ENCODE measurements around the gene BAZ2B. TPM values are rescaled to one million over a fixed set of nuclear protein-coding genes. Genes with fewer than 3 reads are reported as not detected.

The BAZ2B gene
- total and polyA plus RNA-seq, 2 of the 13 experiments (the other 11 are each of a cell fraction or from before 2014, with no cell fraction given): 14.0 to 15.1 TPM

- no peaks in the 10 kb centered on the region for H3K4me1 ChIP-seq (ENCODE audit: insufficient read depth, low read length)
- H3K27me3 ChIP-seq (ENCODE audit: control insufficient read depth in 1 of 2, insufficient read depth in 2 of 2, low read length in 2 of 2): no peaks in the 10 kb centered on the region
- no peak overlapping the region for H2AFZ ChIP-seq (ENCODE audit: low read length)
- 10% methylated on average over 2 of the region's 2 CpGs for WGBS (ENCODE audit: low lambda C conversion rate)
- no peak overlapping the region for H3K4me2 ChIP-seq (ENCODE audit: low read depth, low read length)
- H4K20me1 ChIP-seq (ENCODE audit: insufficient read depth, low read length): no peaks in the 10 kb centered on the region
- no peak overlapping the region for H3K9ac ChIP-seq (ENCODE audit: insufficient read depth, low read depth, low read length)
- no peak overlapping the region for H3K4me3 ChIP-seq (replicated peaks in 1 of 3; ENCODE audit: insufficient read depth in 1 of 3, low read depth in 2 of 3, low read length in 3 of 3)
- no peak for ATAC-seq
- ChIA-PET POLR2A (no interaction called here), CTCF (ENCODE audit: low intra/inter-chr PET ratio, low total read pairs) (no interaction called here)
- in situ Hi-C loops (cut with HindIII; ENCODE audit: extremely low pct_ligation_motif_present, low pct_unique_long_range_greater_than_20kb) (no loop called here), intact Hi-C loops (cut with micrococcal nuclease; ENCODE audit: unreplicated experiment) (no loop called here)
- DNase-seq (ENCODE audit: low spot score): no peak
- H3K79me2 ChIP-seq (ENCODE audit: insufficient read depth, low read length): no peaks in the 10 kb centered on the region
- TF ChIP-seq ZNF362 (CRISPR knock-in tag; IDR thresholded peaks at IDR 0.05; ENCODE audit: borderline replicate concordance) (no peak), NCOA2 (CRISPR knock-in tag; IDR thresholded peaks at IDR 0.05) (no peak), ZNF496 (CRISPR knock-in tag; IDR thresholded peaks at IDR 0.05; ENCODE audit: insufficient replicate concordance) (no peak), SIX1 (CRISPR knock-in tag; IDR thresholded peaks at IDR 0.05; ENCODE audit: borderline replicate concordance) (no peak), RAD21 (CRISPR knock-in tag; IDR thresholded peaks at IDR 0.05) (no peak), ZNF260 (CRISPR knock-in tag; IDR thresholded peaks at IDR 0.05; ENCODE audit: borderline replicate concordance, low read depth) (no peak), ZNF597 (CRISPR knock-in tag; IDR thresholded peaks at IDR 0.05) (no peak), JDP2 (CRISPR knock-in tag; IDR thresholded peaks at IDR 0.05; ENCODE audit: borderline replicate concordance) (no peak), NAIF1 (CRISPR knock-in tag; IDR thresholded peaks at IDR 0.05; ENCODE audit: borderline replicate concordance) (no peak), POLR2AphosphoS5 (IDR thresholded peaks at IDR 0.05; ENCODE audit: low read depth, low read length) (no peak), NR2F1 (CRISPR knock-in tag; IDR thresholded peaks at IDR 0.05) (no peak), ZNF878 (CRISPR knock-in tag; IDR thresholded peaks at IDR 0.05) (no peak), GABPA (IDR thresholded peaks at IDR 0.05; ENCODE audit: low read depth, low read length) (no peak), GABPA (CRISPR knock-in tag; IDR thresholded peaks at IDR 0.05; ENCODE audit: low read depth) (no peak), ARNT (IDR thresholded peaks at IDR 0.05) (no peak), XRCC5 (optimal IDR thresholded peaks at IDR 0.05; ENCODE audit: low read length) (no peak), ZNF407 (CRISPR knock-in tag; IDR thresholded peaks at IDR 0.05; ENCODE audit: not compliant biosample characterization) (no peak)
- no peak overlapping the region for H3K27ac ChIP-seq (ENCODE audit: extremely low read length, insufficient read depth, low read length)
- FAIRE-seq: no peak
- no peaks in the 10 kb centered on the region for H3K36me3 ChIP-seq (replicated peaks in 1 of 2; ENCODE audit: control insufficient read depth in 1 of 2, insufficient read depth in 2 of 2, low read length in 2 of 2)
- no TSS peak for BruUV-seq (replicated peaks)
- H3K9me3 ChIP-seq (ENCODE audit: low read length): no peaks in the 10 kb centered on the region
Observed at GRCh38 chr2:159647667-159648066, 31.3 kb upstream of the BAZ2B start.
